Hepatocyte (in vitro differentiated cells): ENCODE data around the gene LYPD5. TPM values are rescaled to one million over a fixed set of nuclear protein-coding genes. Genes with fewer than 3 reads are reported as not detected.

ENCODE experiments used
- DNase-seq: peaks from one replicate; pipeline ENCODE4 v3.0.0-alpha.2; 2016; ENCODE audit warnings: low spot score
- H2AFZ ChIP-seq: fragments of 200-600 bp; sonication (generic); 2 replicates; pipeline ENCODE4 v1.6.0; 2016; ENCODE audit warnings: antibody characterized with exemption, mild to moderate bottlenecking
- H3K27ac ChIP-seq: fragments of 200-600 bp; sonication (generic); 2 replicates; pipeline ENCODE4 v1.5.1; 2016; ENCODE audit warnings: mild to moderate bottlenecking
- H3K27me3 ChIP-seq: fragments of 200-600 bp; sonication (generic); 2 replicates; pipeline ENCODE4 v1.6.1; 2016
- H3K36me3 ChIP-seq: fragments of 200-600 bp; sonication (generic); replicated peaks from 2 replicates; pipeline ENCODE4 v1.5.1; 2016; ENCODE audit warnings: low read depth; ENCODE audit not compliant: insufficient read depth
- H3K4me1 ChIP-seq: fragments of 200-600 bp; sonication (generic); 2 replicates; pipeline ENCODE4 v1.5.1; 2016; ENCODE audit warnings: mild to moderate bottlenecking, moderate library complexity; ENCODE audit not compliant: insufficient read depth
- H3K4me2 ChIP-seq: fragments of 200-600 bp; sonication (generic); 2 replicates; pipeline ENCODE4 v1.6.0; 2016
- H3K4me3 ChIP-seq: fragments of 200-600 bp; sonication (generic); 2 replicates; pipeline ENCODE4 v1.5.1; 2016; ENCODE audit warnings: mild to moderate bottlenecking
- H3K79me2 ChIP-seq: fragments of 200-600 bp; sonication (generic); 2 replicates; pipeline ENCODE4 v1.6.0; 2017; ENCODE audit warnings: mild to moderate bottlenecking
- H3K9me2 ChIP-seq: fragments of 200-600 bp; sonication (generic); replicated peaks from 2 replicates; pipeline ENCODE4 v1.6.0; 2017; ENCODE audit warnings: mild to moderate bottlenecking; ENCODE audit not compliant: insufficient read depth
- H3K9me3 ChIP-seq: fragments of 200-600 bp; sonication (generic); 2 replicates; pipeline ENCODE4 v1.5.1; 2016; ENCODE audit warnings: low read depth, mild to moderate bottlenecking
- H4K20me1 ChIP-seq: fragments of 200-600 bp; sonication (generic); 2 replicates; pipeline ENCODE4 v1.6.0; 2016; ENCODE audit warnings: mild to moderate bottlenecking; ENCODE audit not compliant: insufficient read depth, poor library complexity, severe bottlenecking
- EZH2 ChIP-seq: fragments of 200-600 bp; sonication (generic); IDR thresholded peaks from 2 replicates; pipeline ENCODE4 v1.6.1; 2016; ENCODE audit warnings: antibody characterized with exemption, mild to moderate bottlenecking, borderline replicate concordance
- EZH2phosphoT487 ChIP-seq: fragments of 200-600 bp; sonication (generic); IDR thresholded peaks from one replicate; pipeline ENCODE4 v1.6.1; 2018; ENCODE audit warnings: antibody characterized with exemption, mild to moderate bottlenecking, low read depth, moderate library complexity; ENCODE audit not compliant: unreplicated experiment, severe bottlenecking
- WGBS: methylation state at CpG from one replicate; pipeline ENCODE4 v1.1.6; 2016; ENCODE audit warnings: low lambda C conversion rate; ENCODE audit errors: missing lambda C conversion rate; 5-methylcytosine and 5-hydroxymethylcytosine counted together
- polyA plus RNA-seq: library from polyadenylated mRNA; unstranded; fragments of >200 nt; fragmentation: Nextera tagmentation; extraction: Ambion mirVana; gene quantifications from 2 replicates; pipeline ENCODE4 v1.2.1, GENCODE V29; 2016
- total RNA-seq: library from RNA; depleted of rRNA; stranded (reverse); fragments of >200 nt; gene quantifications from 2 replicates; pipeline ENCODE4 v1.2.3, GENCODE V29; 2014
- TF ChIP-seq, protein P1 (sequence below): fragments of 200-600 bp; sonication (generic); IDR thresholded peaks from 2 replicates; pipeline ENCODE4 v1.5.1; 2016; ENCODE audit warnings: antibody characterized with exemption, mild to moderate bottlenecking; ENCODE audit not compliant: poor library complexity

LYPD5 gene
- total and polyA plus RNA-seq, 2 experiments from 2014 or later: 1.6 to 1.8 TPM

DNA sequence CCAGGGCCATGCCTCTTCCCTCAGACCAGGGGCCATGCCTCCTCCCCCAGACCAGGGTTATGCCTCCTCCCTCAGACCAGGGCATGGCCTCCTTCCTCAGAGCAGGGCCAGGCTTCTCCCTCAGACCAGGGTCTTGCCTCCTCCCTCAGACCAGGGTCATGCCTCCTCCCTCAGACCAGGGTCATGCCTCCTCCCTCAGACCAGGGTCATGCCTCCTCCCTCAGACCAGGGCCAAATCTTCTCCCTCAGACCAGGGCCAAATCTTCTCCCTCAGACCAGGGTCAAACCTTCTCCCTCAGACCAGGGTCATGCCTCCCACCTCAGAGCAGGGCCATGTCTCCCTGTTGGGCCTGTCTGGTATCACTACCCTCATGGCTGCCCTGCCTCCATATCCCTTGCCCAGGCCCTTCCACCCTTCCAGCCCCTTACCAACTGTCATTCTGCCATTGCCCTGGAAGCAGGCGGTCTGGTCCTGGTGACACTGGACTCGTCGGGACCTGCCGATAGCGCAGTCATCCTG, 4.2 kb downstream of the LYPD5 start:
- no peak for DNase-seq
- Histone ChIP-seq H3K27me3 (peaks cover 2% of the 10 kb centered on the region), H3K27ac (no peak overlapping the region), H3K4me3 (peak overlapping the region; percentile 5), H3K36me3 (no peaks in the 10 kb centered on the region), H4K20me1 (no peaks in the 10 kb centered on the region), H3K9me3 (no peaks in the 10 kb centered on the region), H3K4me2 (peak overlapping the region; percentile 88), H3K79me2 (no peaks in the 10 kb centered on the region), H3K9me2 (no peaks in the 10 kb centered on the region), H3K4me1 (no peaks in the 10 kb centered on the region), H2AFZ (no peak overlapping the region)
- TF ChIP-seq, protein P1, sequence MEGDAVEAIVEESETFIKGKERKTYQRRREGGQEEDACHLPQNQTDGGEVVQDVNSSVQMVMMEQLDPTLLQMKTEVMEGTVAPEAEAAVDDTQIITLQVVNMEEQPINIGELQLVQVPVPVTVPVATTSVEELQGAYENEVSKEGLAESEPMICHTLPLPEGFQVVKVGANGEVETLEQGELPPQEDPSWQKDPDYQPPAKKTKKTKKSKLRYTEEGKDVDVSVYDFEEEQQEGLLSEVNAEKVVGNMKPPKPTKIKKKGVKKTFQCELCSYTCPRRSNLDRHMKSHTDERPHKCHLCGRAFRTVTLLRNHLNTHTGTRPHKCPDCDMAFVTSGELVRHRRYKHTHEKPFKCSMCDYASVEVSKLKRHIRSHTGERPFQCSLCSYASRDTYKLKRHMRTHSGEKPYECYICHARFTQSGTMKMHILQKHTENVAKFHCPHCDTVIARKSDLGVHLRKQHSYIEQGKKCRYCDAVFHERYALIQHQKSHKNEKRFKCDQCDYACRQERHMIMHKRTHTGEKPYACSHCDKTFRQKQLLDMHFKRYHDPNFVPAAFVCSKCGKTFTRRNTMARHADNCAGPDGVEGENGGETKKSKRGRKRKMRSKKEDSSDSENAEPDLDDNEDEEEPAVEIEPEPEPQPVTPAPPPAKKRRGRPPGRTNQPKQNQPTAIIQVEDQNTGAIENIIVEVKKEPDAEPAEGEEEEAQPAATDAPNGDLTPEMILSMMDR: no peak
- TF ChIP-seq EZH2phosphoT487 (no peak), EZH2 (no peak)
- WGBS: 22% methylated on average over 4 of the region's 5 CpGs

- H3K4me2 ChIP-seq: no peak overlapping the region
- no peak overlapping the region for H3K4me3 ChIP-seq
- H3K27ac ChIP-seq: no peak overlapping the region
- DNase-seq: no peak
- 79% methylated on average over 6 of the region's 7 CpGs for WGBS
- no peaks in the 10 kb centered on the region for H3K36me3 ChIP-seq
- no peak overlapping the region for H2AFZ ChIP-seq
- H4K20me1 ChIP-seq: no peaks in the 10 kb centered on the region
- H3K9me3 ChIP-seq: no peaks in the 10 kb centered on the region
- H3K79me2 ChIP-seq: no peaks in the 10 kb centered on the region
- TF ChIP-seq EZH2: no peak
- TF ChIP-seq, protein P1: no peak
- no peaks in the 10 kb centered on the region for H3K4me1 ChIP-seq
- H3K27me3 ChIP-seq: peaks cover 4% of the 10 kb centered on the region
- no peaks in the 10 kb centered on the region for H3K9me2 ChIP-seq
Observed at GRCh38 chr19:43797556-43797955, 4.7 kb downstream of the LYPD5 start.

GRCh38 chr19:43797118-43797517, 5.1 kb downstream of the LYPD5 start:
- TF ChIP-seq, protein P1: no peak
- TF ChIP-seq EZH2phosphoT487: no peak
- no peak for TF ChIP-seq EZH2
- Histone ChIP-seq H3K27ac (no peak overlapping the region), H3K4me1 (no peaks in the 10 kb centered on the region), H3K36me3 (no peaks in the 10 kb centered on the region), H3K27me3 (peaks cover 4% of the 10 kb centered on the region), H3K79me2 (no peaks in the 10 kb centered on the region), H3K4me3 (no peak overlapping the region), H2AFZ (no peak overlapping the region), H3K9me3 (no peaks in the 10 kb centered on the region), H4K20me1 (no peaks in the 10 kb centered on the region), H3K4me2 (no peak overlapping the region), H3K9me2 (no peaks in the 10 kb centered on the region)
- DNase-seq: no peak
- 69% methylated on average over 6 of the region's 6 CpGs for WGBS

GRCh38 chr19:43790587-43790986, 11.7 kb downstream of the LYPD5 start:
- DNase-seq: no peak

More at GRCh38 chr19:43790587-43790986, 11.7 kb downstream of the LYPD5 start:
- H4K20me1 ChIP-seq: no peaks in the 10 kb centered on the region
- no peaks in the 10 kb centered on the region for H3K36me3 ChIP-seq
- no peak overlapping the region for H2AFZ ChIP-seq
- TF ChIP-seq EZH2phosphoT487: no peak
- TF ChIP-seq, protein P1: no peak
- TF ChIP-seq EZH2: no peak
- no peak overlapping the region for H3K4me3 ChIP-seq
- no peak overlapping the region for H3K4me2 ChIP-seq
- no peaks in the 10 kb centered on the region for H3K9me2 ChIP-seq
- peaks cover 4% of the 10 kb centered on the region for H3K27me3 ChIP-seq
- WGBS: 55% methylated on average over 3 of the region's 3 CpGs
- no peak overlapping the region for H3K27ac ChIP-seq
- no peaks in the 10 kb centered on the region for H3K4me1 ChIP-seq
- no peaks in the 10 kb centered on the region for H3K79me2 ChIP-seq
- no peaks in the 10 kb centered on the region for H3K9me3 ChIP-seq
